Measurements from ENCODE around the gene NOX4.
"Not testable (repeated sequence)": the region's sequence is repeated elsewhere in the genome, so short reads cannot be mapped to it uniquely, and the experiment has no call there.

- not testable (repeated sequence) for TF ChIP-seq CTCF, POLR2A, POLR2AphosphoS5, EP300 (IDR thresholded peaks at IDR 0.05)
Measured at GRCh38 chr11:89410666-89411065, 80.5 kb downstream of the NOX4 start.

All from stomach (tissue), 4 donors.